ENCODE data around the gene ANKS1B. TPM values are rescaled to one million over a fixed set of nuclear protein-coding genes. Genes with fewer than 3 reads are reported as not detected.

The ANKS1B gene
- total and polyA plus RNA-seq, 2 of the 4 experiments (the other 2 are of a cell fraction), result 0.17 to 0.18 TPM

GRCh38 chr12:98912401-98912974 is 1072.2 kb downstream of the ANKS1B start:
- BruUV-seq (replicated peaks), result no TSS peak
- no peak overlapping the region for H3K4me3 ChIP-seq (ENCODE audit: insufficient read depth, low read depth, low read length)
- no peak overlapping the region for H4K91ac ChIP-seq (ENCODE audit: insufficient read depth, low read depth, low read length)
- no peak overlapping the region for H3K4me2 ChIP-seq (ENCODE audit: low read depth, low read length)
- no peak overlapping the region for H2BK5ac ChIP-seq (ENCODE audit: low read depth, low read length, poor library complexity, severe bottlenecking)
- H3K36me3 ChIP-seq (ENCODE audit: control insufficient read depth, insufficient read depth, low read length), result no peaks in the 10 kb centered on the region
- H3K9me3 ChIP-seq (ENCODE audit: control insufficient read depth, insufficient read depth, low read length), result no peaks in the 10 kb centered on the region
- H2AFZ ChIP-seq (replicated peaks; ENCODE audit: low read length, poor library complexity), result no peak overlapping the region
- H2BK15ac ChIP-seq (ENCODE audit: low read depth, low read length), result no peak overlapping the region
- ChIA-PET CTCF (no interaction called here), POLR2A (ENCODE audit: unreplicated experiment) (no interaction called here)
- H4K5ac ChIP-seq (ENCODE audit: low read depth, low read length), result no peak overlapping the region
- no peak overlapping the region for H3K27ac ChIP-seq (ENCODE audit: insufficient read depth, low read length)
- H3K79me1 ChIP-seq (ENCODE audit: low read depth in 1 of 2, low read length in 2 of 2), result no peaks in the 10 kb centered on the region
- H3K4me1 ChIP-seq (ENCODE audit: control insufficient read depth, insufficient read depth, low read length), result no peaks in the 10 kb centered on the region
- intact Hi-C loops (cut with micrococcal nuclease), result no loop called here
- no peaks in the 10 kb centered on the region for H3K27me3 ChIP-seq (ENCODE audit: control insufficient read depth, insufficient read depth, low read length)
- no peaks in the 10 kb centered on the region for H3K9me1 ChIP-seq (ENCODE audit: insufficient read depth, low read length)
- no peak overlapping the region for H2BK120ac ChIP-seq (ENCODE audit: low read depth, low read length)
- no CpG with 5 or more reads among the region's 4 CpGs for WGBS, 2 experiments (ENCODE audit: extremely low coverage in 2 of 2, insufficient read length in 1 of 2)
- dilution Hi-C loops (cut with HindIII; ENCODE audit: low sequenced_read_pairs, unreplicated experiment), result no loop called here
- H3K9ac ChIP-seq (ENCODE audit: low read depth, low read length), result no peak overlapping the region
- no peak overlapping the region for H2AK5ac ChIP-seq (ENCODE audit: low read depth, low read length)
- no peak overlapping the region for H3K14ac ChIP-seq (replicated peaks; ENCODE audit: low read depth, low read length)
- ATAC-seq (ENCODE audit: low read depth) (no peak), DNase-seq (no peak)
- H4K8ac ChIP-seq (ENCODE audit: low read depth in 2 of 2, low read length in 2 of 2), result no peak overlapping the region
- no peaks in the 10 kb centered on the region for H4K20me1 ChIP-seq (ENCODE audit: insufficient read depth, low read length)
- H3K18ac ChIP-seq (ENCODE audit: low read depth, low read length), result no peak overlapping the region
- no peak overlapping the region for H2AK9ac ChIP-seq (replicated peaks; ENCODE audit: low read depth, low read length, poor library complexity)
- in situ Hi-C loops (cut with MboI; ENCODE audit: low sequenced_read_pairs), result no loop called here
- no peak overlapping the region for H3K4ac ChIP-seq (ENCODE audit: low read depth, low read length)
- H3K56ac ChIP-seq (ENCODE audit: extremely low read depth, insufficient read depth, low read length), result no peak overlapping the region
- H3K23ac ChIP-seq (ENCODE audit: low read depth, low read length), result no peak overlapping the region
- no peak for TF ChIP-seq FOS (IDR thresholded peaks at IDR 0.05; ENCODE audit: low read depth, low read length)
- H2BK20ac ChIP-seq (ENCODE audit: low read depth, low read length), result no peak overlapping the region

All from IMR-90 (cell line).